ENCODE measurements around the gene RSU1. TPM values are rescaled to one million over a fixed set of nuclear protein-coding genes. Genes with fewer than 3 reads are reported as not detected.

RSU1 gene
- polyA plus RNA-seq, 1 donor (not counting 4 experiments of a cell fraction or from before 2014, with no cell fraction given), result 125 TPM

DNA sequence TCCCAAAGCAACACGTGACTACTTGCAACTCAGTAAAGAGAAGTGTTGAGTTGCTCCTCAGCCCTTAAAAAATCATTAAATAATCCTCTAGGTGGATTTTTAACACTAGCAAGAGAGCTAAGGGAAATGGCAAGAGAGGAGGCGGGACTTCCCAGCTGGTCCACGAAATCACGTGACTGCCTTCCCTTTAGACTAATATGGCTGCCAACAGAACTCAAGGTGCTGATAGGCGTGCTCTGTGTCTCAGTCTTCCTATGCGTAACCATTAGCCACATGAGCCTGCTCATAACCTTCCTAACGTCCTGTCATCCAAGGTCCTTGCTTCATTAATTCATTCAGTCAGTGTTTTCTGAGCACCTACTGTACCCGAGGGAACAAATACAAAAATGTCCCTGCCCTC lies 66.0 kb downstream of the RSU1 start:
- no peak for FAIRE-seq
- no peak overlapping the region for H2AFZ ChIP-seq (ENCODE audit: control insufficient read depth, low read length)

DNA sequence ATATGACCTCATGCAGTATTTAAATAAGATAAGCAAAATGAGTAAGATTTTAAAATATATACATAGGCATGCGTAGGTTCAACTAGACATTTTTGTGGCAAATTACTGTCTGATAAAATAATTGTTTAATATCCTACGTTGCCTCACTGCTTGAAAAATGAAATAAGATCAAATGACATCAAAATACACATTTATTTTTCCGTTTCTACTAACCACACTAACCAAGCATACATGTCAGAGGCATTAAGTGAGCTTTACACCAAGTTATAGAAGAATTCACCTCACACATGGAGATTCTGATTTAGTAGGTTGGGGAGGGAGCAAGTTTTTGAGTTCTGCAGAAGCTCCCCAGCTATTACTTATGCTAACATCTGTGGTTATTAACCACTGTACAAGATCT lies 66.8 kb downstream of the RSU1 start:
- TF ChIP-seq, protein P1, sequence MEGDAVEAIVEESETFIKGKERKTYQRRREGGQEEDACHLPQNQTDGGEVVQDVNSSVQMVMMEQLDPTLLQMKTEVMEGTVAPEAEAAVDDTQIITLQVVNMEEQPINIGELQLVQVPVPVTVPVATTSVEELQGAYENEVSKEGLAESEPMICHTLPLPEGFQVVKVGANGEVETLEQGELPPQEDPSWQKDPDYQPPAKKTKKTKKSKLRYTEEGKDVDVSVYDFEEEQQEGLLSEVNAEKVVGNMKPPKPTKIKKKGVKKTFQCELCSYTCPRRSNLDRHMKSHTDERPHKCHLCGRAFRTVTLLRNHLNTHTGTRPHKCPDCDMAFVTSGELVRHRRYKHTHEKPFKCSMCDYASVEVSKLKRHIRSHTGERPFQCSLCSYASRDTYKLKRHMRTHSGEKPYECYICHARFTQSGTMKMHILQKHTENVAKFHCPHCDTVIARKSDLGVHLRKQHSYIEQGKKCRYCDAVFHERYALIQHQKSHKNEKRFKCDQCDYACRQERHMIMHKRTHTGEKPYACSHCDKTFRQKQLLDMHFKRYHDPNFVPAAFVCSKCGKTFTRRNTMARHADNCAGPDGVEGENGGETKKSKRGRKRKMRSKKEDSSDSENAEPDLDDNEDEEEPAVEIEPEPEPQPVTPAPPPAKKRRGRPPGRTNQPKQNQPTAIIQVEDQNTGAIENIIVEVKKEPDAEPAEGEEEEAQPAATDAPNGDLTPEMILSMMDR (optimal IDR thresholded peaks at IDR 0.05 in 1 of 3, IDR thresholded peaks at IDR 0.05 in 1 of 3, conservative IDR thresholded peaks at IDR 0.05 in 1 of 3; ENCODE audit: extremely low read depth in 1 of 3, insufficient read depth in 2 of 3, low read length in 3 of 3), result no peak
- no peak for TF ChIP-seq EZH2 (IDR thresholded peaks at IDR 0.05; ENCODE audit: low read length)
- FAIRE-seq, result no peak
- Histone ChIP-seq H3K9ac (ENCODE audit: control insufficient read depth, extremely low read depth, insufficient read depth, low read length) (no peak overlapping the region), H3K4me3 (ENCODE audit: control insufficient read depth in 2 of 3, extremely low read depth in 1 of 3, insufficient read depth in 2 of 3, low read depth in 1 of 3, low read length in 3 of 3) (no peak overlapping the region), H3K9me3 (ENCODE audit: control insufficient read depth, low read depth, low read length) (no peaks in the 10 kb centered on the region), H3K9me1 (ENCODE audit: control insufficient read depth, extremely low read depth, insufficient read depth, low read length) (no peaks in the 10 kb centered on the region), H3K27me3 (ENCODE audit: control insufficient read depth, extremely low read depth, insufficient read depth, low read length) (no peaks in the 10 kb centered on the region), H3K4me2 (ENCODE audit: control insufficient read depth, extremely low read depth, insufficient read depth, low read depth, low read length) (no peak overlapping the region), H3K79me2 (ENCODE audit: control insufficient read depth, insufficient read depth, low read length) (no peaks in the 10 kb centered on the region), H3K36me3 (ENCODE audit: control insufficient read depth in 2 of 2, extremely low read depth in 1 of 2, insufficient read depth in 2 of 2, low read length in 2 of 2) (peaks cover 5 to 6% of the 10 kb centered on the region in 2 experiments), H2AFZ (ENCODE audit: control insufficient read depth, low read length) (no peak overlapping the region), H3K27ac (ENCODE audit: control insufficient read depth, insufficient read depth, low read length) (no peak overlapping the region), H4K20me1 (ENCODE audit: control insufficient read depth, extremely low read depth, insufficient read depth, low read length) (no peaks in the 10 kb centered on the region), H3K4me1 (ENCODE audit: control insufficient read depth, extremely low read depth, insufficient read depth, low read length) (no peaks in the 10 kb centered on the region)
- dilution Hi-C loops (cut with MboI; ENCODE audit: extremely low pct_ligation_motif_present, low sequenced_read_pairs), result no loop called here
- no peak for DNase-seq (ENCODE audit: low read depth, low spot score)

More for the DNA sequence above, 66.0 kb downstream of the RSU1 start:
- H3K27ac ChIP-seq (ENCODE audit: control insufficient read depth, insufficient read depth, low read length), result no peak overlapping the region
- no peak overlapping the region for H3K4me2 ChIP-seq (ENCODE audit: control insufficient read depth, extremely low read depth, insufficient read depth, low read depth, low read length)
- H3K9me3 ChIP-seq (ENCODE audit: control insufficient read depth, low read depth, low read length), result no peaks in the 10 kb centered on the region
- H3K36me3 ChIP-seq (ENCODE audit: control insufficient read depth in 2 of 2, extremely low read depth in 1 of 2, insufficient read depth in 2 of 2, low read length in 2 of 2), result peaks cover 5 to 6% of the 10 kb centered on the region in 2 experiments
- DNase-seq (ENCODE audit: low read depth, low spot score), result no peak
- H3K4me1 ChIP-seq (ENCODE audit: control insufficient read depth, extremely low read depth, insufficient read depth, low read length), result no peaks in the 10 kb centered on the region
- no peaks in the 10 kb centered on the region for H3K27me3 ChIP-seq (ENCODE audit: control insufficient read depth, extremely low read depth, insufficient read depth, low read length)
- no peaks in the 10 kb centered on the region for H4K20me1 ChIP-seq (ENCODE audit: control insufficient read depth, extremely low read depth, insufficient read depth, low read length)
- H3K79me2 ChIP-seq (ENCODE audit: control insufficient read depth, insufficient read depth, low read length), result no peaks in the 10 kb centered on the region
- TF ChIP-seq EZH2 (IDR thresholded peaks at IDR 0.05; ENCODE audit: low read length), result no peak
- H3K9ac ChIP-seq (ENCODE audit: control insufficient read depth, extremely low read depth, insufficient read depth, low read length), result no peak overlapping the region
- dilution Hi-C loops (cut with MboI; ENCODE audit: extremely low pct_ligation_motif_present, low sequenced_read_pairs), result no loop called here
- no peak overlapping the region for H3K4me3 ChIP-seq (ENCODE audit: control insufficient read depth in 2 of 3, extremely low read depth in 1 of 3, insufficient read depth in 2 of 3, low read depth in 1 of 3, low read length in 3 of 3)
- no peaks in the 10 kb centered on the region for H3K9me1 ChIP-seq (ENCODE audit: control insufficient read depth, extremely low read depth, insufficient read depth, low read length)

DNA sequence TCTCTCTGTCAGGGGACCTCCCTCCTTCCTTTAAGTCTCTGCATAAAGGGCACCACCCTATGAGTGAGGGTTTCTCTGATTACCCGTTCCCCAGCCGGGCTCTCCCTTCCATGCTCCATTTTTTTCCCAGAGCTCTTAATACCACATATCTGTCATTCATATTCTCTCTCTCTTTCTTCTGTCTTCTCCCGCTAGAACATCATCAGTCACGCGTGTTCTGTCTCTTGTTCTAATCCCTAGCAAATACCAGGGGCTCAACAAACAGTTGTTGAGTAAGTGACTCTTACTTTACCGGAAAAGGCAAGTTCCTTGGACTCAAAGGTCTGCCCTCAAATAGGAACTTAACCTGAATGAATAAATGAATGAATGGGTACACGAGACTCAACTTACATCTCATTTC lies 68.5 kb downstream of the RSU1 start:
- Histone ChIP-seq H3K9me1 (ENCODE audit: control insufficient read depth, extremely low read depth, insufficient read depth, low read length) (no peaks in the 10 kb centered on the region), H3K27ac (ENCODE audit: control insufficient read depth, insufficient read depth, low read length) (no peak overlapping the region), H2AFZ (ENCODE audit: control insufficient read depth, low read length) (no peak overlapping the region), H3K79me2 (ENCODE audit: control insufficient read depth, insufficient read depth, low read length) (no peaks in the 10 kb centered on the region), H3K4me3 (ENCODE audit: control insufficient read depth in 2 of 3, extremely low read depth in 1 of 3, insufficient read depth in 2 of 3, low read depth in 1 of 3, low read length in 3 of 3) (no peak overlapping the region), H3K4me1 (ENCODE audit: control insufficient read depth, extremely low read depth, insufficient read depth, low read length) (no peaks in the 10 kb centered on the region), H4K20me1 (ENCODE audit: control insufficient read depth, extremely low read depth, insufficient read depth, low read length) (no peaks in the 10 kb centered on the region), H3K9ac (ENCODE audit: control insufficient read depth, extremely low read depth, insufficient read depth, low read length) (no peak overlapping the region), H3K36me3 (ENCODE audit: control insufficient read depth in 2 of 2, extremely low read depth in 1 of 2, insufficient read depth in 2 of 2, low read length in 2 of 2) (peaks cover 5 to 6% of the 10 kb centered on the region in 2 experiments), H3K9me3 (ENCODE audit: control insufficient read depth, low read depth, low read length) (no peaks in the 10 kb centered on the region), H3K27me3 (ENCODE audit: control insufficient read depth, extremely low read depth, insufficient read depth, low read length) (no peaks in the 10 kb centered on the region), H3K4me2 (ENCODE audit: control insufficient read depth, extremely low read depth, insufficient read depth, low read depth, low read length) (no peak overlapping the region)
- DNase-seq (ENCODE audit: low read depth, low spot score), result no peak
- TF ChIP-seq, protein P1 (optimal IDR thresholded peaks at IDR 0.05 in 1 of 3, IDR thresholded peaks at IDR 0.05 in 1 of 3, conservative IDR thresholded peaks at IDR 0.05 in 1 of 3; ENCODE audit: extremely low read depth in 1 of 3, insufficient read depth in 2 of 3, low read length in 3 of 3), result no peak
- TF ChIP-seq EZH2 (IDR thresholded peaks at IDR 0.05; ENCODE audit: low read length), result no peak
- FAIRE-seq, result no peak
- dilution Hi-C loops (cut with MboI; ENCODE audit: extremely low pct_ligation_motif_present, low sequenced_read_pairs), result no loop called here
